Activated T-helper 9 cell treated with anti-CD3 and anti-CD28 coated beads, Interleukin-2, amount 50 U/mL, for 16 hours (primary cell): ENCODE data around the gene CDKN1C.

Experiments used
- DNase-seq: peaks from one replicate; pipeline ENCODE4 v3.0.0-alpha.2; 2020; ENCODE audit warnings: low read depth

The CDKN1C gene

GRCh38 chr11:2885678-2886081, at the start of gene CDKN1C:
TSS of gene CDKN1C (minus strand) at chr11:2885775. CDS start at chr11:2885456, 319 bp downstream.
- peak; percentile 75 for DNase-seq

DNA sequence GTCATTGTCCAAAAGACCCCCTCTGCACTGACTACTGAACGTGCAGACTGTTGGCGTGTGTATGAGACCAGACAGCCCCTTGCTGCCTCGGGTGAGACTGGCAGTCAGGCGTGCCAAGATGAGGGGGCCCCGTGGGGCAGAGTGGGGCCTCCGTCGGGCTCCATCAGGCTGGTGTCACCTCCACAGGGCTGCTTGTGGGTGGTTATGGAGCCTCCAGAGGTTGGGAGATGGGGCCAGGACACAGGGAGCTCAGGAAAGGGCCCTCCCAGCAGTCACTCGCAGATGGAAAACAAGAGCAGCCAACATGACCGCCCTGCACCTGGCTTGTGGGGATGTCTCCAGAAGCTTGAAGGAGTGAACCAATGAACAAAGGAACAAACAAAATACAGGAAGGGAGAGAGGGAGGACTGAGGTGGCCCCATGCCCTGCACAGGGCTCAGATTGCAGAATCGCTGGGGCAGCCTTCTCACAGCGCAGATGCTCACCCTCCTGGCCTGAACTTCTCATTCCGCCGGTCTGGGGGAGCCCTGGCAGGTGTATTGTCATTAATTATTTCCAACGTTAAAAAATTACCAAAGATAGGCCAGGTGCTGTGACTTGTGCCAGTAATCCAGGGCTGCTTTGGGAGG, 49.1 kb upstream of the CDKN1C start:
- no peak for DNase-seq

DNA sequence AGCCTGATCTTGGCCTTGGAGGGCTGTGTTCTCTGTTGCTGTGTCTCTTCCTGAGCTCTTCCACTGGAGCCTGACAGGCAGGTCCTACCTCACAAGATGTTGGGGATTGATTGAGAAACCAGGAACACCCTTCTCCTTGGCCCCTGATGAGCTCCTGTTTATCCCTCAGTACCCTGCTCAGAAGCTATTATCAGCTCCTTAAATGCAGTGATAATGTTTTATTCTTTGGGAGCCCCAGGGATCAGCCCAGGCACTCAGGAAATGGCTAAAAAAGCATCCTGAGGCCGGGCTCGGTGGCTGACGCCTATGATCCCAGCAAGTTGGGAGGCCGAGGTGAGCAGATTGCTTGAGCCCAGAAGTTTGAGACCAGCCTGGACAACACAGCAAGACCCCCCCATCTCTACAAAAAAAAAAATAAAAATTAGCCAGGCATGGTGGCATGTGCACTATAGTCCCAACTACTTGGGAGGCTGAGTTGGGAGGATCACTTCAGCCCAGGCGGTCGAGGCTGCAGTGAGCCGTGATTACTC, 48.5 kb upstream of the CDKN1C start:
- no peak for DNase-seq

- no peak for DNase-seq
Observed at GRCh38 chr11:2933375-2934020, 47.9 kb upstream of the CDKN1C start.

DNA sequence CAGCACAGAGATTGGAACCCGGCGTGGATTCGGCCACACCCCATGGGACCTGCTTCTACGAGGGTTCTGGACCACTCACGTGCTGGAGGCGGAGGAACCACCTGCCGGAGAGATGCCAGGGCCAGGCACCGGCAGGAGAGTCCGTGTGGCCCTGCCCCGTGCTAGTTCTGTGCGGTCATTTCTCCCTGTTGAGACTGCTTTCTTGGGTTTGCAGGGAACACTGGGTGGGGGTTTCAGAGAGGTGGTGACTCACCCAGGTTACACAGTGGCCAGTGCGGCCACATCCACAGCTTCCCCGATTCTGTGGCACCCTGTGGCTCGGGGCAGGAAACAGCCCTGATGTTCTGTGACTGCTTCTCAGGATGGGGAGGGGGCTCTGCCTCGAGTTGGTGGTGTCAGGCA, 47.3 kb upstream of the CDKN1C start:
- no peak for DNase-seq

DNA sequence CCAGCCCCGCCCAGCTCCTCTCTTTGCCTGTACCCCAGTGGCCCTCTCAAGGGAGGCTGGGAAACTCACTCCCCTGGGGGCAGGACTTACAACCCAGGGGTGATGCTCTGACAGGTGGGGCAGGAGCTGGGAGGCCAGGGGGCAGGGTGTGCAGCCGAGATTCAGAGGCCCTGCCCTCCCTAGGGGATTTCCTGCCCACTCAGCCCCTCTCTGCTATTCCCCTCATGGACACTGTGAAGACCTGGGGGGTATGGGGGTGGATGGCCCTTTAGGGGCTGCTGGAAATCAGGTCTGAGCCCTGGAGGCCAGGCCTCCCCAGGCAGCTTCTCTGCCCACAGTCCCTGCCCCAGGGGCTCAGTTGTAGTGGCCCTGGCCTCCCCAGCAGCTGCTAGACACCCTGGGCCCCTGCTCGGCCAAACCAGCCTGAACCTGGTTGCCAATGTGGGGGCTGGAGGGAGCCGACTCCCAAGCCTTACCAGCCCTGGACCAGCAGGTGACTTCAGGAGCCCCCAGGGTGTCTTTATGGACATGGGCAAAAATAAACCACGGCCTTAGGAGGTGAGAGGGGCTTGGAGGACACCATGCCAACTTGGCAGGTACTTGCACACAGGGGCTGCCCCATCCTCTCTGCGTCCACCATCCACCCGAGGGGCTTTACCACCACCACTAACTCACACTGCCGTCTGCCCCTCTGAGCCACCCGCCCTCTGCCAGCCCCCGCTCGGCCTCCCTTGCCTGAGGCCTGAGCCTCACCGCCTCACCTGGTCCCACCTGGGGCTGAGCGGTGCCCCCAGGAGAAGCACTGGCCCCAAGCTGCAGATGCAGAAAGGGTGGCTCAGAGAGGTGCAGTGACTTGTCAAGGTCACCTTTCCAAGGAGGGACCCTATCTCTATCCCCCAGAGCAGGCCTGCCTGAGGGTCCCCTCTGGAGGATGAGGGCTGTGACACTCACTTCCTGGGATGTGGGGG, 46.5 kb upstream of the CDKN1C start:
- no peak for DNase-seq

DNA sequence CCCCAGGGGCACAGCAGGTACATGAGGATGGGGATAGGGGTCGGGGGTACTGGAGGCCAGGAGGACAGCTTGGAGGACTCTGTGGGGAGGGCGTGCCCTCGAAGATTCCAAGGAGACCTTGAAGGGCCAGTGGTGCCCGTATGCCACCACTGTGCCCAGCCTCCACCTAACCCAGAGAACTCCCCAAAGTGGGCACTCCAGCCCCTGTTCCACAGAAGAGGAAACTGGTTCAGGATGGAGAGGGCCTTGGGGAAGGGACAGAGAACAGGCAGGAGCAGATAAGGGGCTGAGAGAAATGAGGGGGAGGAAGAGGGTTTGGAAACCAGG, 45.8 kb upstream of the CDKN1C start:
- no peak for DNase-seq

- DNase-seq = peak; percentile 23
Observed at GRCh38 chr11:2930704-2931419, 45.3 kb upstream of the CDKN1C start.

DNA sequence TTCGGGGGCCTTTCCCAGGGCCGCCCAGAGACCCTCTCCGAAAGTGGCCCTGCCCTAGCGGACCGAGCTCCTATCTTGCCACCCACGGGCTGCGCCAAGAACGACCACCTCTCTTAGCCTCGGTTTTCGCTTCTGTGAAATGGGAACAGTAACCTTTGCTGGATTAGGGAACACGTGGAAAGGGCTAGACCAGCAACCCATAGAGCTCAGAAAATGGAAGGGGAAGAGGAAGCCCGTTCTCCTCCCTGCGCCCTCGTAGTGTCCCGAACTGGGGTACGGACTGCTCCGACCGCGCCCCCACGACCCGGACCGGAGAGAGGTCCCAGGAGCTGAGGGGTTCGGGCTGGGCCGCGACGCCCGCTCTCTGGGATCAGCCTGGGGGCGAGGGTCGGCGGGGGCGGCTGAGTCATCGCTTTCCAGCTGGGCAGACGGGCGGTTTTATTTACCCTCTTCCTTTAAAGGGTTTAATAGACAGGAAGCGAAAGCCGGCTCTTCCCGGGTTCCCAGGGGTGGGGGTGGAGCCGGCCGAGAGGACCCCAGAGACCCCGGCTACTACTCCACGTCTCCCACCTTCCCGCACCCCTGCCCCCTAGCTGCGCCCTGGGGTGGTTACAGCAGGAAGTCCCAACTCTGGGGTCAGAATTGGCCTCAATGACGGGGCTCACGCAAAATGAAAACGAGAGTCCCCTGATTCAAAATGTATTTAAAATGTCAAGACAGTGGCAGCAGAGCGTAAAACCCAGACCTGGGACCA, 44.6 kb upstream of the CDKN1C start:
- peak; percentile 24 for DNase-seq

- peak; percentile 52 for DNase-seq
Observed at GRCh38 chr11:2929531-2929949, 44.0 kb upstream of the CDKN1C start.

- DNase-seq = peak; percentile 47
Observed at GRCh38 chr11:2928605-2929530, 43.3 kb upstream of the CDKN1C start, which contains the start of gene PHLDA2. TSS of gene PHLDA2 (minus strand) at chr11:2929420. CDS start at chr11:2929364, 56 bp downstream.

- no peak for DNase-seq
Observed at GRCh38 chr11:2927851-2928604, 42.5 kb upstream of the CDKN1C start.

GRCh38 chr11:2927121-2927800, 41.7 kb upstream of the CDKN1C start:
- no peak for DNase-seq

DNA sequence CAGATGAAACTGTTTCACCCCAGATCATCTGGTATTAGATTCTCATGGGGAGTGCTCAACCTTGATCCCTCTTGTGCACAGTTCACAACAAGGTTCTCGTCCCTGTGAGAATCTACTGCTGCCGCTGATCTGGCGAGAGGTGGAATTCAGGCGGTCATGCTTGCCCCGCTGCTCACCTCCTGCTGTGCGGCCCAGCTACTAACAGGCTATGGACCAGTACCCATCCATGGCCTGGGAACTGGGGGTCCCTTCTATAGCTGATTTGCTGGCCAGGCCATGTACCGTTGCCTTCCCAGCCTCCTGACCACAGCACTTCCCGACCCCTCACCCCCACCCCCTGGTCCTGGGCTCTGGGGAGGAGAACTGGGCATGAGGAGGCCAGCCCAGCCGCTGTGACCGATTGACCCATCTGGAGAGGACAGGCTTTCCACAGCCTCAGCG, 41.1 kb upstream of the CDKN1C start:
- no peak for DNase-seq

GRCh38 chr11:2924821-2925675, 39.5 kb upstream of the CDKN1C start:
- no peak for DNase-seq

DNA sequence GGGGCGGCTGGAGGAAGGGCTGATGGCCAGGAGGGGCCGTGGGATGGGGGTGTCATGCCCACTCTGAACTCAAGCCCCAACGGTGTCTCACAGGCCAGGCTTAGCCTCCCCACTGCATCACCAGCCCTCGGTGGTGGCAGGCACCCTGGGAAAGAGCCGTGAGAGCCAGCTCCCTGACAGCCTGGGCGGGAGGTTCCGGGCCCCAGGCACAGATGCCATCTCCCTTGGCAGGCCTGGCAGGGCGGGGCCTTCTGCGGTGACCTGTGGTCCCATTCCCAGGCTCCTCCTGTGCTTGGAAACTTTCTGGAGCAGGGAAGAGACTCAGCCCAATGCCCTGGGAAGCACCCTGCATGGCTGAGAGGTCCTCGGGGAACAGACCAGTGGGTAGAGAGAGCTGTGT, 38.8 kb upstream of the CDKN1C start:
- no peak for DNase-seq
